CD4-positive, alpha-beta T cell treated with Interleukin-15 for 1 hour (primary cell): Measurements from ENCODE around the gene COL6A5.

Experiments used
- DNase-seq: peaks from one replicate; pipeline ENCODE4 v3.0.0-alpha.2; 2020

COL6A5 gene

GRCh38 chr3:130522399-130522798 lies 176.9 kb downstream of the COL6A5 start:
- DNase-seq, result no peak

- DNase-seq, result no peak
Measured at GRCh38 chr3:130527426-130527825, 182.0 kb downstream of the COL6A5 start.

GRCh38 chr3:130528120-130528519 lies 182.6 kb downstream of the COL6A5 start:
- DNase-seq, result no peak

GRCh38 chr3:130529486-130530215 lies 184.2 kb downstream of the COL6A5 start:
- DNase-seq, result no peak

GRCh38 chr3:130533247-130533646 lies 187.8 kb downstream of the COL6A5 start:
- no peak for DNase-seq
